Suppressor macrophage treated with lipopolysaccharide for 4 hours (primary cell): Measurements from ENCODE around the gene ZFP62.
A peak's percentile ranks its signal among the peaks of the same experiment; 100 is the strongest.

Experiments
- DNase-seq: peaks from one replicate; pipeline ENCODE4 v3.0.0-alpha.2; 2020

The ZFP62 gene

DNA sequence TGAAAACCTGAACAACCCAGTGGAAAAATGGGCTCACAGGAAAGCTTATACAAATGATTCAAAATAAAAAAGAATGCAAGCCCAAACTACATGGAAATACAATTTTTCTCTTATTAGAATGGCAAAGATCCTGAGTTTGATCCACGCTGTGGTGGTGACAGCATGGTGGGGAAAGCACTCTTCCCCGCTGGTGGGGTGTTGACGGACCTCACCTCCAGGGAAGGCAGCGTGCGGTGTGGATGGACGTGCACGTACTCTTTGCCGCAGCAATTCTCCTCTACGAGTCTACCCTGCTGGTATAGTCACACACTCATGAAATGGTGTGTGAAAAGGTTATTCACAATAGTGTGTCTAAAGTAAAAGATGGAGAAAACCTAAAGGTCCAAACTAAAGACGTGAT lies 5.9 kb upstream of the ZFP62 start:
- no peak for DNase-seq

DNA sequence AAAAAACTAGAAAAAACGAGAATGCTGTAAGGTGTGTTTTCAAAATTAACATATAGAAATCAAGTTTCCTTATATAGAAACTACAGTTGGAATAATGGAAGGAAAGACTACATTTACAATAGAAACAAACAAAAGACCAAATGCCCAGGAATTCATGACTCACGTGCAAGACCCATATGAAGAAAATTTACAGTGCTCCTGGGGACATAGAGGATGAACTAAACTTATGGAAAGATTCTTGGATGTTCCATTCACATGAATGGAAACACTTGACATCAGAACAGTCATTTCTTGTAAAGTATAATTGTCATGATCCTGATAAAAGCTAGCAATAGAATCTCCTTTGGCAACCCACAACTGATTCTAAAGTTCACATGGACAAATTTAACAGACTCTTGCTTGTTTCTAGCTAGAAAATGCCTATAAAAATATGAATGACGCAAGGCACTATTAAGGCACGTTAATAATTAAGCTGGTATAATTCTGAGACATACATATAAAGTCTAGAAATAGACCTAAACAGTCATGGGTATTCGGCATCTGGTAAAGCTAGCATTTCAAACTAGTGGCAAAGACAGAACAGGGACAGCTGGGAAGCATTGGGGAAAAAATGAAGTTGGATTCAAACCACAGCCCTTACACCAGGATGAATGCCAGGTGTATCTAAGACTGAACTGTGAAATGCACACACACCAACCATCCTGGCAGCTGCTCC lies 5.1 kb upstream of the ZFP62 start:
- no peak for DNase-seq

GRCh38 chr5:180862645-180863044 lies 1.6 kb upstream of the ZFP62 start:
- DNase-seq, result no peak

DNA sequence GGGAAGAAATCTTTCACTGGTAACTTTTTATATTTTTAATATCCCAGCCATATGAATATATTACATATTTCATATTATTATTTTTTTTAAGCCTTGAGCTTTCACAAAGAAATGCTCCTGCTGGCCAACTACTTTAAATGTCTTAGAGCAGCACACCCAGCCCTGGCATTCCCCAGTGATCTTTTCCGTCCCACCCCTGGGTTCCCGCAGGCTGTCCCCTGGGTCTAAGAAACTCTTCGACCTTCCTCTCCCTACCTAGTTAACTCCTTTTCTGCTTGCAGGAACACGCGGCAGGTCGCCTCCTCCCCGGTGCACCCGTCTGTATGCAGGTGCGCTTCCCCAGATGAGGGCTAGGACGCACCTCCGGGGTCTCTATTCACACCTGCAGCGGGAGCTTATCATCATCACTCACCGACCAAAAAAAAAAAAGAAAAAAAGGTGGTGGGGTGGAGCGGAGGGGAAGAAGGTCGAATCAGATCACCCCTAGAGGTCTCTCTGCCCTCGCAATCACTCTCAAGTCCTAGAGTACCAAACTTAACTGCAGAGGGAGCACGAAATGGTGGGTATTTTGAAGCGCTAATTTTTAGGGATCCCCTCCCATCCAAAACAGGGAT lies 696 bp downstream of the ZFP62 start:
- DNase-seq, result peak; percentile 37

DNA sequence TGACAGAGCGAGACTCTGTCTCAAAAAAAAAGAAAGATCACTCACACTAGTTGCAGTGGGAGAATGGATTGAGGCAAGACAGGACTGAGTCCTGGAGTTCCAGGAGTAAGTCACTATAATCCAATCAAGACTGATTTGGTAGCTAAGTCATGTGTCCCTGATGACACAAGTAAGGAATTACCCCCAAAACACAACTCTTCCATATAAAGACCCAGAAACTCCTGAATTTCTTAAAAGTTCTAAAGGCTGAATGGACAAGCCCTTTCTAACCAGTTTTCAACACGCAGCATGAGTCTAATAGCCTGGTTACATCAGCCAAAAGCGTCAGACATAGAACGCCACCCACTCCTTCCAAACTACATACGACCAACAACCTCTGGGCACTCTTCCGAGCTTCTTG lies 2.5 kb downstream of the ZFP62 start:
- DNase-seq, result peak; percentile 35

DNA sequence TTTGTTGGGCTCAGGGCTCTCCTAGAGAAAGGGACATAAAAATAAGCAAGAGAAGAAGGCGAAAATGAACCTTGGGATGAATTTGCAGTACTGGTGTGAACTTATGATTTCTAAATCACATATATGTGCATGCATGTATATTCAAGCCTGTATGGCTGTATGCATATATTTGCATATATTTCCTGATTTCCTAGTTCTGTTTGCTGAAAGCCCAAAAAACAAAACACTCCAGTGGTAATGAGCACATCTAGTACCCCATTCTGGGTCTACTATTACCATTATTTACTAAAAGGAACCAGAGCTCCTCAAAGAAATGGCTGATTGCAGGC lies 7.3 kb downstream of the ZFP62 start:
- no peak for DNase-seq

DNA sequence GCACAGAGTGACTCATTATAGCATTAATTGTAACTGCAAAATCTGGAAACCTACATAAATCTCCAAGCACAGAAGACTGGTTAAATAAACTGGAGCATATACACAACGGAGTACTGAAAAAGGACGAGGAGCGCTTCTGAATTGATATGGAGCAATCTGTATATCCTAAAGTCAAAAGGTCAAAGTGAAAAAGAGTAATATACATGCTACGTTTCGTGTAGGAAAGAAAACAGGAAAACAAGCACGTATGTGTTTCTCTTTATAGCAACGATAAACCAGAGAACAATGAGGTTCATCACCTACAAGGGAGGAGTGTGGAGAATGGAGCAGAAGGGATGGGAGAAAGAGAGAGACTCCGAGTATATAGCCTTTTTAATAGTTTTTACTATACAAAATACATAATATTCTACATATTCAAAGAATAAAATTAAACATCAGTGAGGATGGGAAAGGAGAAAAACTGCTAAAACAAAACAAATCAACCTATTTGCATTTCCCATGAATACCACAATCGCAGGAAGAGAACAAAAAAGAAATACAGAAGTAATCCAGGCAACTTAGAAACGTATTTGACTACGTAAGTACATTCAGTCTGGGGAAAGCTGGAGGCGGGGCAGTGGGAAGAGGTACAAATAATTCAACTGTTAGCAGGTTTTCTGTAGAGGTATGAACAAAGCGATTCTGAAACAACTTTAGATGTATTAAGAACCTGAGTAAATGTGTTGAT lies 7.8 kb downstream of the ZFP62 start:
- no peak for DNase-seq

DNA sequence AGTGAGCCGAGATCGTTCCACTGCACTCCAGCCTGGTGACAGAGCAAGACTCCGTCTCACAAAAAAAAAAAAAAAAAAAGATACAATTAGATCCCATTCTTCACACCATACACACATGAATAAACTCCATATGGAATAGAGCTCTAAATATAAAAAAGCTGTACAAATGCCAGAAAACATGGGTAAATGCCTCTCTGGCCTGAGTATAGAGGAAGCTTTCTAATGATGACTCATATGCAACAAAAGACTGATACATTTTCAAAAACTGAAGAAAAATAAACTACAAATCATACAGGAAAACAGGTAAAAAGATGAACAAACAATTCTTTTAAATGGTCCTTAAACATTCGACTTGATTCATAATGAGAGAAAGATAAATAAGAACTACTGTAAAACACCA lies 8.6 kb downstream of the ZFP62 start:
- no peak for DNase-seq

DNA sequence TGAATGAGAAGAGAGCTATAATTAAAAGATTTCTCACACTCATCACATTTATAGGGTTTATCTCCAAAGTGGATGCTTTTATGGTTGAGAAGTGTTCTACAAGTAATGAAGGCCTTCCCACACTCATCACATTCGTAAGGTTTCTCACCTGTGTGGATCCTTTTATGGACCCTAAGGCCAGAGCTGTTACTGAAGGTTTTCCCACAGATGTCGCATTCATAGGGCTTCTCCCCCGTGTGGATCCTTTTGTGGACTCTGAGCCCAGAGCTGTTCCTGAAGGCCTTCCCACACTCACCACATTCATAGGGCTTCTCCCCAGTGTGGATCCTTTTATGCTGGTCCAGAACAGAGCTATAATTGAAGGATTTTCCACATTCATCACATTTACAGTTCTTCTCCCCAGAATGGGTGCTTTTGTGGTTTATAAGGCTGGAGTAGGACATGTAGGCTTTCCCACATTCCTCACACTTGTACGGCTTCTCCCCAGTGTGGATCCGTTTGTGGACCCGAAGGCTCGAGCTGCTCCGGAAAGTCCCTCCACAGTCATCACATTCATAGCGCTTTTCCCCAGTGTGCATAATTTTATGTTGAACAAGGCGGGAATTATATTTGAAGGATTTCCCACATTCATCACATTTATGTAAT lies 10.5 kb downstream of the ZFP62 start:
- DNase-seq, result no peak

- DNase-seq, result no peak
Measured at GRCh38 chr5:180849827-180850226, 11.2 kb downstream of the ZFP62 start.

- DNase-seq, result no peak
Measured at GRCh38 chr5:180848878-180849277, 12.2 kb downstream of the ZFP62 start.

- DNase-seq, result no peak
Measured at GRCh38 chr5:180848265-180848664, 12.8 kb downstream of the ZFP62 start.

DNA sequence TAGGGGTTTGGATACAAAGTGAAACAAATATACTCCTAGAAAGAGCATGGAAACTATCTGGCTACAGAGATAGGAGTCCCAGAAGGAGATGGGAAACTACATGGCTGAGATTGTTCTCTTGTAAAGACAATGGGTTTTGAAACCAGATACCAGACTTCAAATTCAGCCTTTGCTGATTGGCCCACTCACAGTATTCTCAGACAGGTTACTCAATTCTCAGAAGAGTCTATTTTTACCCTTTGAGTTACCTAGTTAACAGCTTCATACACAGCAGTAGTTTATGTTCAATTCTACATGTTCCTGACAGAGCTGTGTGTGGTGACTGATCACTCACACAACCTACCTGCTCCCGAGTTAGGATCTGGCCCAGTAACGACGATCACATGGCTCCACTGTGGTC lies 14.1 kb downstream of the ZFP62 start:
- no peak for DNase-seq

GRCh38 chr5:180844858-180845257 lies 16.2 kb downstream of the ZFP62 start:
- no peak for DNase-seq

DNA sequence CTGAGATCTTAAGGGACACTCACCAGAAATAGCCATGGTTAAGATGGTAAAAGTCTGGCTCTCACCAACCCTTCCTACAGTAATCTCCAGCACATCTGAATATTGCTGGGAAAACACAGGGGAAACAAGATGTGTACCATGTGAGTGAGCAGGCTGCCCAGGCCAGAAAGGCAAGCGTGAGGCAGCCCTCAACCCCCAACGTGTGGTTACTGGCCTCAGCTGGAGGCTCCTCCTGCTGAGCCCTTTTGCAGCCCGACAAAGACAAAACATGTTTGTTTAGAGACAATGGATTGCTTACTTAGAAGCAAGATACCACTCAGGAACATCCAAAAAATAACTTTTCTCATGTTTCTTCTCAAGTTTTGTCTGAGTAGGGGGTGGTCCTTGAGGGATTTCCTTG lies 16.6 kb downstream of the ZFP62 start:
- no peak for DNase-seq

DNA sequence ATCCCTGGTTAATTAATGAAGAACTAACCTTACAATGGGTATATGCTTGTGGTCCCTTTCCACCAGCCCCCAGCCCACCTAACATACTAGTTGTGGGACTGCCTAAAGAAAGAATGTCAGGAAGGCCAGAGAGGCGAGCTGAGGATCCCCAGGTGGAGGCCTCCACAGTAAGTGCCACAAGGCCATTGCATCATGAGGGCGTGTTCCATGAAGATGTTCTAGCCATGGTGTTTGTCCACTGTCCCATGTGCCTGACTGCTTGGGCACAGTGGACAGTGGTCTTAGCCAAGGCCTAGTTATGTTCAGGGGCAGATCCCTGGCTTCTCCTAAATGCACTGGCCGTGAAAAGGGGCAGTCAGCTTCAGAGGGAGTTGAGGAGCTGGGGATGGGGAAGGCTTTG lies 21.1 kb downstream of the ZFP62 start:
- DNase-seq, result no peak

DNA sequence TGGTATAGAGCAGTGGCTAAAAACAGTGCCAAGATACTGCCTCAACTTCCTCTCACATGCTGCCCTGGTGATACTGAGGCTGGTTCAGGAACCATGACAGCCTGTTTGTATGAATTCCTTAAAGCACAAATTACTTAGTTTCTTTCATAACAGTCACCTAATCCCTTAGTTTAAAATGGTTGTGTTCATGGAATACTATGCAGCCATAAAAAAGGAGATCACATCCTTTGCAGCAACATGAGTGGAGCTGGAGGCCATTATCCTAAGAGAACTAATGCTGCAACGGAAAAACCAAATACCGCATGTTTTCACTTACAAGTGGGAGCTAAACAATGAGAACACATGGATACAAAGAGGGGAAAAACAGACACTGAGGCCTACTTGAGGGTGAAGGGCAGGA lies 21.8 kb downstream of the ZFP62 start:
- DNase-seq, result no peak

DNA sequence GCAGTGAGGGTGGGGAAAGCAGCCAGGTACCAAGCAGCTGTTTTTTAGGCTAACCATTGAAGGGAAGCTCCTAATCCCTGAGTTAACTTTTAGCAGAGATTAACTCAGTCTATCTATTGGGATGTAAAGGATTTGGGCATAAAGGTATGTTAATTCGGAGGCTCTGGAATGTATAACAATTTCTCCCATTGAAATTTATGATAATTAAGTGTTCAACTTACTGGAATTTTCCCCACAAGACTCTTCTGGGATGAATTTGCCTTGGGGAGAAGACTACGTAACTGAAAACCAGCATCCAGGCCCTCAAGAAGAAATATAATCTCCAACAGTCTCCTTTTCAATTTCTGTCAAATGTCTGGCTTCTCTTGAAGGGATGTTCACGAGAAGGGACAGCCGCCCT lies 23.6 kb downstream of the ZFP62 start:
- DNase-seq, result no peak

- DNase-seq, result peak; percentile 32
Measured at GRCh38 chr5:180832638-180833068, 28.4 kb downstream of the ZFP62 start.

GRCh38 chr5:180831139-180832093 lies 29.7 kb downstream of the ZFP62 start:
- DNase-seq, result peak; percentile 89

- peak; percentile 90 for DNase-seq
Measured at GRCh38 chr5:180830253-180831138, 30.6 kb downstream of the ZFP62 start.

DNA sequence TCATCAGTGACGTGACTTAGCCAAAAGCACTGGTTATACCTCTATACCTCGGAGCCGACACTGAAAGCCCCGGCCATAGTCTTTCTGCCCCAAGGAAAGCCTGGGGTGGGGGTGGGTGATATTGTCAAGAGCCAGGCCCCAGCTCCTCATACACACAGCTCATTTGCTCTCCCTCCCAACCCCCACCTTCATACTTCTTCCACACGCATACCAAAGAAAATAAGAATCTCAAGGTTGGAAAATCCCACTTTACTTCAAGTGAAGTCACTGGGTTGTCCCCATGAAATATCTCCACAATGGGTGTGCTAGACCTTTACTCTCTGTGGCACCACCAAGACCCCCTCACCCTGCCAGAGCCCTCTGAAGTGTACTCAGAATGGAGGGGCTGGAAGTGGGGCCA lies 31.4 kb downstream of the ZFP62 start:
- peak; percentile 75 for DNase-seq
